ENCODE measurements around the gene CLDN9. TPM values are rescaled to one million over a fixed set of nuclear protein-coding genes. Genes with fewer than 3 reads are reported as not detected.

Gene CLDN9
- total RNA-seq, 1 experiment from 2014 or later: 1.3 TPM

DNA sequence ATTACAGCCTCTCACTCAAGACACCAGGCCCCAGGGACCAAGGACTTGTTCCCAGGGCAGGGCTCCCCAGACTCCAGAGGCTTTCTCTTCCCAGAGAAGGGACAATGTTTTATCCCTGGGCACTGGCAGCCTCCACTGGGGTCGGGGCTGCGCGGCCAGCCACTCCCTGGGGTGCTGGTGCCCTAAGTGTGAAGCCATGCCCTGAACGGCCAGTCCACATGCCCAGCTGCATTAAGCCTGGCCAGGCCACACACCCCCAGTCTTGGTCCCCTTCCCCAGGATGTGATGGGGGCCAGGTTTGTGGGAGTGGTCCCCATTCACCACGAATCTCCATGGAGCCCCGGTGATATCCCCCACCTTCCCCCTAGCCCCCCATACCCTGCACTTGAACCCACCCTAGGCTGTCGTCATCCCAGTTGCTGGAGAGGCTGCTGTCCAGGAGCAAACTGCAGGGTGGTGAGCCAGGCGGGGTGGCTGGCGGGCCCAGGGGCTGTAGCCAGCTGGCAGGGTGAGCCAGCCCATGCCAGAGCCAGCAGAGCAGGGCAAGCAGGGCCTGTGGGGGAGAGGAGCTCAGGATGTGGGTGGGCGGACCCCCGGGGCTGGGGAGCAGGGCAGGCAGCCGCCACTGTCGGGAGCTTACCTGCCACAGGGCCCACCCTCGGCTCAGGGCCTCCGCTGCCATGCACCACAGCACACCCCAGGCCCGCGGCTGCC, 39.0 kb upstream of the CLDN9 start:
- Histone ChIP-seq H3T11ph (ENCODE audit: low read length) (no peak overlapping the region), H2BK20ac (ENCODE audit: low read depth, low read length, poor library complexity, severe bottlenecking) (no peak overlapping the region), H3K27ac (ENCODE audit: insufficient read length, low read depth, low read length) (no peak overlapping the region), H2AK5ac (ENCODE audit: insufficient read length, low read length) (no peak overlapping the region), H4K91ac (ENCODE audit: insufficient read length, low read depth, low read length) (no peak overlapping the region), H3K18ac (ENCODE audit: insufficient read length, low read depth, low read length) (no peak overlapping the region), H2BK120ac (ENCODE audit: low read depth, low read length, poor library complexity, severe bottlenecking) (no peak overlapping the region), H3K79me2 (ENCODE audit: insufficient read depth, low read length) (no peaks in the 10 kb centered on the region), H3K4me2 (ENCODE audit: insufficient read depth, insufficient read length, low read length) (no peak overlapping the region), H3K9ac (ENCODE audit: extremely low read depth, insufficient read length, low read length) (no peak overlapping the region), H4K8ac (replicated peaks; ENCODE audit: insufficient read length, low read depth, low read length) (no peak overlapping the region), H3K9me3 (ENCODE audit: control insufficient read depth, low read depth, low read length) (no peaks in the 10 kb centered on the region), H3K14ac (ENCODE audit: insufficient read depth, low read length) (no peak overlapping the region), H3K56ac (ENCODE audit: insufficient read length, low read depth, low read length) (no peak overlapping the region), H2BK5ac (ENCODE audit: insufficient read length, low read length) (no peak overlapping the region), H3K79me1 (ENCODE audit: insufficient read depth, low read depth, low read length, poor library complexity, severe bottlenecking) (no peaks in the 10 kb centered on the region), H2BK15ac (ENCODE audit: low read depth, low read length) (no peak overlapping the region), H3K4me1 (ENCODE audit: insufficient read depth, low read length) (no peaks in the 10 kb centered on the region), H4K5ac (ENCODE audit: insufficient read length, low read depth, low read length) (no peak overlapping the region), H3K27me3 (ENCODE audit: insufficient read depth, low read length) (no peaks in the 10 kb centered on the region), H3K23me2 (ENCODE audit: insufficient read length, low read depth, low read length, poor library complexity, severe bottlenecking) (peaks cover 5% of the 10 kb centered on the region), H3K23ac (ENCODE audit: insufficient read length, low read depth, low read length) (no peak overlapping the region), H2BK12ac (ENCODE audit: insufficient read length, low read depth, low read length) (no peak overlapping the region), H3K4ac (ENCODE audit: low read depth, low read length) (no peak overlapping the region), H4K20me1 (ENCODE audit: control insufficient read depth, insufficient read depth, insufficient read length) (peaks cover 3% of the 10 kb centered on the region), H2AFZ (ENCODE audit: low read length) (no peak overlapping the region)
- Mint-ChIP-seq H3K4me3 (no peak overlapping the region), H3K27ac (no peak overlapping the region), H3K4me1 (peaks cover 14 to 16% of the 10 kb centered on the region in 2 experiments), H3K27me3 (ENCODE audit: low read depth) (no peaks in the 10 kb centered on the region; the same call in none of the 2 replicates), H3K36me3 (ENCODE audit: insufficient read depth in 1 of 3, low read depth in 3 of 3) (peaks cover 9 to 45% (median 41%) of the 10 kb centered on the region in 3 experiments; a peak in 6 of 7 replicates), H3K9me3 (no peaks in the 10 kb centered on the region)
- TF ChIP-seq CTCF (conservative IDR thresholded peaks at IDR 0.05): no peak
- no CpG with 5 or more reads among the region's 17 CpGs for WGBS (ENCODE audit: extremely low coverage, insufficient read length, low lambda C conversion rate)
- no peak for DNase-seq
